K562 (cell line): ENCODE data around the gene CHMP2A. TPM values are rescaled to one million over a fixed set of nuclear protein-coding genes. Genes with fewer than 3 reads are reported as not detected.

Experiments used
- CCNT2 ChIP-seq: IDR thresholded peaks from 2 replicates; pipeline ENCODE4 v1.6.1; 2011; ENCODE audit warnings: borderline replicate concordance, low read depth, mild to moderate bottlenecking, moderate library complexity, mixed read lengths, low read length; ENCODE audit not compliant: insufficient read length; ENCODE audit errors: extremely low read depth
- ETS1 ChIP-seq: conservative IDR thresholded peaks from 2 replicates; pipeline ENCODE4 v1.6.1; 2011; ENCODE audit warnings: low read depth, mild to moderate bottlenecking, low read length; ENCODE audit not compliant: control insufficient read depth
- FUS ChIP-seq: fragments of 200-400 bp; formaldehyde crosslinking; optimal IDR thresholded peaks from 2 replicates; pipeline ENCODE3; 2017; ENCODE audit warnings: low read depth, low read length
- HMGN3 ChIP-seq: IDR thresholded peaks from 2 replicates; pipeline ENCODE4 v1.6.1; 2011; ENCODE audit warnings: borderline replicate concordance, low read depth, mild to moderate bottlenecking, mixed read lengths, low read length; ENCODE audit not compliant: insufficient read length; ENCODE audit errors: extremely low read depth
- ILK ChIP-seq: fragments of 450-650 bp; IDR thresholded peaks from 2 replicates; pipeline ENCODE4 v1.6.1; 2016; ENCODE audit warnings: missing genetic modification characterization, low read depth, mild to moderate bottlenecking, missing compliant biosample characterization, moderate library complexity, borderline replicate concordance
- JUN ChIP-seq, 2 experiments: sonication (generic) in 1 of 2; formaldehyde crosslinking in 1 of 2; IDR thresholded peaks; 2 replicates each; pipeline versions ENCODE4 v1.6.1 to v1.8.0; 2012 to 2022; ENCODE audit warnings: borderline replicate concordance in 2 of 2, mild to moderate bottlenecking in 2 of 2, improper control_type of control experiment in 1 of 2, low read depth in 1 of 2, low read length in 1 of 2, missing genetic modification reagents in 1 of 2
- KDM5B ChIP-seq: fragments of 200-600 bp; sonication (generic); IDR thresholded peaks from 2 replicates; pipeline ENCODE4 v1.6.1; 2012; ENCODE audit warnings: low read depth, mild to moderate bottlenecking, moderate library complexity, low read length, control low read depth, inconsistent platforms; ENCODE audit not compliant: insufficient replicate concordance
- NBN ChIP-seq: fragments of 450-650 bp; IDR thresholded peaks from 2 replicates; pipeline ENCODE4 v1.6.1; 2016; ENCODE audit warnings: low read depth, mild to moderate bottlenecking
- POLR2G ChIP-seq: fragments of 200-400 bp; formaldehyde crosslinking; IDR thresholded peaks from 2 replicates; pipeline ENCODE4 v1.6.1; 2017; ENCODE audit warnings: low read depth, mild to moderate bottlenecking, antibody characterized with exemption, low read length, moderate library complexity
- RBFOX2 ChIP-seq: fragments of 200-400 bp; formaldehyde crosslinking; IDR thresholded peaks from 2 replicates; pipeline ENCODE4 v1.6.1; 2017; ENCODE audit warnings: low read depth, mild to moderate bottlenecking, low read length, moderate library complexity
- SAFB ChIP-seq: fragments of 200-400 bp; formaldehyde crosslinking; IDR thresholded peaks from 2 replicates; pipeline ENCODE4 v1.6.1; 2017; ENCODE audit warnings: low read depth, low read length, borderline replicate concordance
- SRF ChIP-seq, 2 experiments: fragments of 250-450, 450-650 bp in 1 of 2; sonication (Bioruptor Pico) in 1 of 2; sonication (generic) in 1 of 2; formaldehyde crosslinking; IDR thresholded peaks; 2 replicates each; pipeline versions ENCODE4 v1.5.0 to v1.5.1; 2020 to 2022; ENCODE audit warnings: mild to moderate bottlenecking in 1 of 2, missing genetic modification reagents in 1 of 2
- TCFL5 ChIP-seq: fragments of 250-450 bp; sonication (Bioruptor Pico); conservative IDR thresholded peaks from 2 replicates; pipeline ENCODE4 v1.6.1; 2021; ENCODE audit warnings: mild to moderate bottlenecking, moderate library complexity, matching md5 sums
- ZBTB49 ChIP-seq: sonication (generic); formaldehyde crosslinking; IDR thresholded peaks from 2 replicates; pipeline ENCODE4 v1.8.0; 2022; ENCODE audit warnings: missing genetic modification reagents, mild to moderate bottlenecking, borderline replicate concordance
- ZBTB7A ChIP-seq: IDR thresholded peaks from 2 replicates; pipeline ENCODE4 v1.6.1; 2011; ENCODE audit warnings: low read depth, mild to moderate bottlenecking, low read length, moderate library complexity, borderline replicate concordance; ENCODE audit not compliant: control insufficient read depth
- ZBTB8A ChIP-seq: fragments of 450-650 bp; IDR thresholded peaks from 2 replicates; pipeline ENCODE4 v1.6.1; 2018; ENCODE audit warnings: mild to moderate bottlenecking, moderate library complexity; ENCODE audit not compliant: partially characterized antibody
- ZNF592 ChIP-seq: fragments of 450-650 bp; IDR thresholded peaks from 2 replicates; pipeline ENCODE4 v1.6.1; 2017; ENCODE audit warnings: antibody characterized with exemption, mild to moderate bottlenecking
- polyA plus RNA-seq, 8 experiments: library from polyadenylated mRNA; depleted of rRNA in 4 of 8; stranded (reverse) in 5 of 8; unstranded in 3 of 8; fragments of >200 nt; fragmentation: Nextera tagmentation in 2 of 8; fragmentation: Illumina TruSeq in 1 of 8; extraction: Ambion mirVana in 2 of 8; extraction: Trizol in 1 of 8; gene quantifications; 2 replicates each; pipeline versions ENCODE4 v1.2.1 to v1.2.3, GENCODE V29; 2011 to 2014; ENCODE audit warnings: inconsistent platforms in 1 of 8, missing spikeins in 1 of 8
- total RNA-seq, 7 experiments: library from RNA; depleted of rRNA in 6 of 7; stranded (reverse); fragments of >200 nt in 6 of 7; fragmentation: Illumina TruSeq in 2 of 7; extraction: Trizol in 2 of 7; gene quantifications; 2 replicates each; pipeline versions ENCODE4 v1.2.1 to v1.2.3, GENCODE V29; 2011 to 2021; ENCODE audit warnings: low replicate concordance in 1 of 7

Gene CHMP2A
- total and polyA plus RNA-seq, 9 of the 15 experiments (the other 6 are each of a cell fraction or from before 2014, with no cell fraction given) = 57.6 to 159 (median 87.2) TPM

GRCh38 chr19:58544591-58545285, 10.2 kb downstream of the CHMP2A start (continued):
- TF ChIP-seq ZBTB49 (CRISPR knock-in tag) = no peak
- TF ChIP-seq POLR2G = peak; percentile 49
- peak; percentile 7 for TF ChIP-seq FUS
- no peak for TF ChIP-seq ZBTB8A
- TF ChIP-seq JUN (IDR thresholded peaks at IDR 0.05; ENCODE audit: borderline replicate concordance, low read depth, low read length) = no peak
- 0 out of 2 replicates have a peak, but pooled peaks have one; percentile 47 for TF ChIP-seq JUN (CRISPR knock-in tag; IDR thresholded peaks at IDR 0.05; ENCODE audit: borderline replicate concordance)
- TF ChIP-seq KDM5B = peak; percentile 0
- peak; percentile 66; the same call in 1 of the 2 replicates for TF ChIP-seq ZNF592
- TF ChIP-seq SAFB = no peak
- TF ChIP-seq NBN = no peak
- no peak for TF ChIP-seq ILK (tag)
- TF ChIP-seq RBFOX2 = peak; percentile 79
- TF ChIP-seq TCFL5 (CRISPR knock-in tag) = no peak
- TF ChIP-seq HMGN3 = no peak
- no peak for TF ChIP-seq ETS1
- TF ChIP-seq ZBTB7A = peak; percentile 17; the same call in 1 of the 2 replicates
- no peak for TF ChIP-seq SRF (CRISPR knock-in tag; IDR thresholded peaks at IDR 0.05)
- peak; percentile 15 for TF ChIP-seq CCNT2
